Cortex of kidney (tissue), 1 donor: ENCODE results near the gene RASAL1.

Experiments used
- DNase-seq: peaks from one replicate; lab custom pipeline; 2025; lab: John Stamatoyannopoulos, UW

Gene RASAL1

DNA sequence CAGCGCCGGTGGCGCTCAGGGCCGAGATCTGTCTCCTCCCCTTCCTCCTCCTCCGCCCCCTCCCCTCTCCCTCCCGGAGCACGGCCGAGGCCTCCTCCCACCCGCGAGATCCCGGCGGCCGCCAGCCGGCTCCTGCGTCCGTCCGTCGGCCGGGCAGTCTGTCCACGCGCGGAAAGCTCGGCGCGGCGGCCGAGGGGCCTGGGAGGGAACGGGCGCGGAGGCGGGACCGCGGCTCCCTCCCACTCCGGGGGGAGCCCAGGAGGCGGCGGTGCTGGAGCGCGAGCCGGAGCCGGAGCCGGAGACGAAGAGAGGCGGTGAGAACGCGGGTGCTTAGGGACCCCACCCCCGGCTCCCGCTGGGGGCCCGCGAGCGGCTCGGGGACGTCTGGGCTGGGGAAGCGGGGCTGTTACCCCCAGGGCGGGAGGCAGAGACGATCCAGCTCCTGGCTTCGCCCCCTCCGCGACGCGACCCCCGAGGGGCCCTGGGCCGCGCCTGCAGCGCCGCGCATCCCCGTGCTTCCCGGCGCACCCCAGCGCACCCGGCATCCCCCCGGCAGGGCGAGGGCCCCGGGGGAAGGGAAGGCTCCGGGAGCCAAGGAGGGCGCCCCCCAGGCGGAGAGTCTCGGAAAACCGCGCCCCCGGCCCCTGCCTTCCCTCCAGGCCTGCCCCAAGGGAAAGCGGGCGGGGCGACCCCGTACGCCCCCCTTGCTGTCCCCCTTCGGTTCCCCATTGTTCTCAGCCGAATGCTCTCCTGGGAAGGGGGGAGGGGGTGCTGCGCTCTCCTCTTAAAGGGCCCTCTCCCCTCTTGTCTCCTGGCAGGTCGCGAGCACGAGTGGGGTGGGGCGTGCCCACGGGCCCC is 78.7 kb downstream of the RASAL1 start, which contains the start of gene DTX1:
Gene DTX1 (plus strand): TSS at position 100 of the 858 bp plus-strand sequence. CDS start 1,463 bp downstream, outside the sequence.
- DNase-seq, result no peak

DNA sequence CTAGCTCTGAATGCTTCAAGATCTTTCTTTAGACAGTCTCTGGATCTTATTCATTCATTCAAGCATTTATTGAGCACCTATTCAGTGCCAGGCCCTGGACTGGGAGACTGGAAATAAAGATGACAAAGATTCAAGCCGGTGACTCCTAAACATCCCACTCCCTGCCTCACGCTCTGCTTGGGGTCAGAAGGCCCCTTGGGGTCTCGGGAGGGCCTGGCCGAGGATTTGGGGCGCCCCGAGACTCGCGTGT is 79.3 kb downstream of the RASAL1 start:
- DNase-seq, result no peak

DNA sequence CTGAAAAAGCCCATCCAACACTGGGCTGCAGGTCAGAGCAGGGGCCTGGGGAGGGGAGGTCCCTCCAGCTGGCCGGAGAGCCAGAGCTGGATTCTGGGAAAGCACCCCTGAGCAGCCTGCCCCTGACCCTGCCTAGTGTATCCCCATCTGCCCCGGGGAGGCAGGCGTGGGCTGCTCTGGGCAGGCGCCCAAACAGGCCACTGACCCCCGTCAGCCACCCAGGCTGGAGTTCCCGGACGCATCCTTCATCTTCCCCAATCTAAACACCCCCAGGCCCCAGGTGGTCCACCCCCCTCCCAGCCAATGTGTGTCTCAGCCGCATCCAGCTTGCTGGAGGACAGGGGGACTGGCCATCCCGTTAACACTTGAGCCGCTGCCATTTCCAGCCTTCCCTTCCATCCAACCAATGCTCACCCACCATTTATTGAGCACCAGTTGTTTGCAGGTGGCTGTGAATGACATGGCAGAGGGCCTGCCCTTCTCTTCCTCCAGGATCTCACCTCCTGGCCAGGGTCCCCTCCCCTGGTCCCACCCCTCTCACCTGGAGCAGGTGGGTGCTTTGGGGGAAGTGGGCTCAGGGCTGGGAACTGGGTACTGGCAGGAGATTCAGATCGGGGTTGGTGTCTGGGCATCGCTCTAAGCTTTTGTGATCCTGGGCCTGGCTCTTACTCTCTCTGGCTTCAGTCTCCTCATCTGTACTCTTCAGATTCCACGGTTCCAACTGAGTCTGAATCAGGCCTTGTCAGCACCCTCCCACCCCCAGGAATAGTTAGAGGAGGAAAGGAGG is 79.8 kb downstream of the RASAL1 start:
- DNase-seq, result no peak

DNA sequence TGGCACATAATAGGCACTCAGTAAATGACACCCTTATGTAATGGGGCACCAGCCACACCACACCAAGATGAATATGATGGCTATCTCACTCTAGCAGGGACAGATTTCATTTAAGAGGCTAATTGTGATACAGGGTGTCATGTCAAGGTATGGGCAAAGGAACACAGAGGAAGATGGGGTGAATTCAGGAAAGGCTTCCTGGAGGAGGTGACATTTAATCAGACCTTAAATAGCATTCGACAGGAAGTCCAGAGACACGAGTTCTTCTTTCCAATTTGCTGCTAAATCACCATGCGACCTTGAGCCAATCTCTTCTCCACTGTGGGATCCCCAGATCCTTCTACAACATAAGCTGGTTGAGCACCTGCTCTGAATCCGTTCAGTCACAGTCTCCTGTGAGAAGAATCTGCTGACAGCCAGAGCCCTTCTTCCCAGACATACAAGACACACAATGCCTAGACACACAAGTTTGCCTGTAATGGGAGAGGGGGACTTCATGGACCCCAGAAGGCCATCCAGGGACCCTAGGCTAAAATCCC is 80.5 kb downstream of the RASAL1 start:
- no peak for DNase-seq

GRCh38 chr12:113052326-113052725 is 83.2 kb downstream of the RASAL1 start:
- no peak for DNase-seq

GRCh38 chr12:113051759-113052158 is 83.8 kb downstream of the RASAL1 start:
- no peak for DNase-seq

DNA sequence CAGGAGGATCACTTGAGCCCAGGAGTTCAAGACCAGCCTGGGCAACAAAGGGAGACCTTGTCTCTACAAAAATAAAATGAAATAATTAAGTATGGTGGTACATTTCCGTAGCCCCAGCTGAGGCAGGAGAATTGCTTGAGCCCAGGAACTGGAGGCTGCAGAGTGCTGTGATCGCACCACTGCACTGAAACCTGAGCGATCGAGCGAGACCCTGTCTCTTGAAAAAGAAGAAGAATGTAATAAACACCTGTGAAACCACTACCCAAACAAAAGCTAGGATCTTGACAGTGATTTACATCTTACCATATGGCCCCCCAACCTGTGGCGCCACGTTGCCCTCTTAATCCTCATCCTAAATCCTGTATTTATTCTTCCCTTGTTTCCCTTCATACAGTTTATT is 84.8 kb downstream of the RASAL1 start:
- no peak for DNase-seq

DNA sequence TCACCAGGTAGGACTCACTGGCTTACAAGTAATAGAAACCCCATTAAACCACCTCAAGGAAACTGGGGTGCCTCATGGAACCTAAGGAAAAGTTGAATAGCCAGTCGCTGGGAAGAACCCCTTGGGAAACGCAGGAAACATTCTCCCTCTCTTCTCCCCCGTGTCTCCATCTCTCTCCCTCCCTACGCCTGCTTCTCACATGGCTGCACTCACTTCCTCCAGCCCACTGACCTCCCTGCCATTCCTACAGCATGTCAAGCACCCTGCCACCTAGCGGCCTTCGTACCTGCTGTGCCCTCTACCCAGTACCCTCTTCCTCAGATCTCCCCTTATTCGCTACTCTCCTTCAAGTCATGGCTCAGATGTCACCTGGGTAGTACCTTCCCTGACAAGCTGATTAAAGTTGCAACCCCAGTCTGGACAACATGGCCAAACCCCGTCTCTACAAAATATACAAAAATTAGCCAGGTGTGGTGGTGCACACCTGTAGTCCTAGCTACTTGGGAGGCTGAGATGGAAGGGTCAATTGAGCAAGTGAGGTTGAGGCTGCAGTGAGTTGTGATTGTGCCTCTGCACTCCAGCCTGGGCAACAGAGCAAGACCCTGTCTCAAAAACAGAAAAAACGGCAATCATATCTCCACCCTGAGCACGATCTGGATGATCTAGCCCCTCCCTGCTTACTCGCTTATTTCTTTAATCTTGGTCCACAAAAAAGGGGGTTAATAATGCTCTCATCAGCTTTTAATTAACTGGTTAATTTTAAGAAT is 85.4 kb downstream of the RASAL1 start:
- DNase-seq, result no peak
